GM21786 (cell line): ENCODE measurements around the gene FHIT.

ENCODE experiments used
- ATAC-seq: cut with Tn5 transposase; IDR thresholded peaks from one replicate; pipeline ENCODE4 v1.9.1; 2021; ENCODE audit not compliant: unreplicated experiment

Gene FHIT

DNA sequence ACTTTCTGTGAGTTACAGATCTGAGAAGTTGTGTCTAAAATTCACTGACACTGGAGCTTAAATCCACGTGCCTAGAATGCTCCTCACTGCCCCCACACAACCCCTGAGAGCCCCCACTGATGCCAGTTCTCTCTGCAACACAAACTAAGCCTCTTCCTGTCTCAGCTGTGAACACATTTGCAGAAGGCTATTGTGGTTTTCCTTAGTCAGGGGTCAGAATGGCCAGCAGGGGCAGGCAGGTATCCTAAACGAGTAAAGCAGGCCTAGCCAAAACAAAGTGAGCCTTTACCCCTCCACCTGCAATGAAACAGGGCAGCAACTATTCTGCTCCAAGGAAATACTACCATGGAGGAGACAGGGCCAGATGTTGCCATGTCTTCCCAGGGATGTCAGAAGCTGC lies 78.6 kb downstream of the FHIT start:
- peak; percentile 77 for ATAC-seq

DNA sequence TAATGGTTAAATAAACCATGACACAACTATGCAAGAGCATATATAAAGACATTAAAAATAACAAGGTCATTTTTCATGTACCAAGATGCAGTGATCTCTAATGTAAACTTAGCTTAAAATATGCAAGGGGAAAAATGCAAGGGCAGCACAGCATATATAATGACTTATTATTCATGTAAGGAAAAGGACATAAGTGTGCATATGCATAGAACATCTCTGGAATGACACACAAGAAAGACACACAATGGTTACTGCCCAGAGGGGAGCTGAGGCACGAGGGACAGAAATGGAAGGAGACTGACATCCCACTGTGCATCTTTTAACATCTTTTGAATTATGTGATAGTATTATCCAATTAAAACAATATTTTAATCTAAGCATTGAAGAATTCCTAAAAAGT lies 79.0 kb downstream of the FHIT start:
- no peak for ATAC-seq

DNA sequence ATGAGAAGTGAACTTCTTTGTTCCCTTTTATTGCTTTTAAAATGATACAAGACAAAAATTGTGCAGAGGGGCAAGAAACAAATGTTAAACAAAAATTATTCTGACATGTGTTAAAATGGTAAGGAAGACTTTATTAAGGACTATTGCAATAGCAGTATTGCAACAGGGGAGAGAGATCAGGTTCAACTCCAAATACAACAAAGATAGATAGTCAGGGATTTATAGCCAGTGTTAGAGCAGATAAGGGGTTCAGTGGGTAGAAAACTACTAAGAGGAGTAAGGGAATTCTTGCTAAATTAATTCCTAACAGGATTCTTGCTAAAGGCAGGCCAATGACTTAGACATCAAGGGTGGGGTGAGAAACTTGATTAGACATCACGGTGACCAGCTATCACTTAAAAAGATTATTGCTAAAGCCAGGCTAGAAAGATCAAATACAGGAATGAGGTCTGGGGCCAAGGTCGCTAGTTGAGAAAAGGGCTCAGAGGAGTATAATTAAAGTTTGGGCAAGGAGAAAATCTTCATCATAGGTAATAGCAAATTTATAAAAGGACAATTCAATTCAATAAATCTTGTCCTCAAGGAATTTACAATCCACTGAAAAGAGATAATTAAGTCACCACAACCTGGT lies 81.5 kb downstream of the FHIT start:
- no peak for ATAC-seq

DNA sequence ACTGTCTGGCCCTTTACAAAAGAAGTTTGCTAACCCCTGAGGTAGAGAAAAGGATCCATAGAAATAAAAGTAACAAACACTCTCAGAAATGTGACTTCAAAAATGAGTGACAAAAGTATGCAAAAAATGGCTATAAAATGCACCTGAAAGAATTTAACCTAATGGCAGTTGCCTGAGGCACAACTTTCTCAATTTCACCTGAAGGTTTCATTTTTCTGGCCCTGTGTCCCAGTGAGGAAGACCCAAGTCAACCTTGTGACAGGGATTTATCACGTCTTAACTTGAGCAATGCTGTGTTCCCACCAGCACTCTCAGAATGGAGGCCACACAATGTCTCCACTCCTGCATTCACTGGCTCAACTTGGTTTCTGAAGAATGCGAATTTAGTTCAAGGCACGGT lies 83.0 kb downstream of the FHIT start:
- ATAC-seq = no peak

- ATAC-seq = no peak
Observed at GRCh38 chr3:61162965-61163364, 88.3 kb downstream of the FHIT start.

- ATAC-seq = no peak
Observed at GRCh38 chr3:61158667-61159066, 92.6 kb downstream of the FHIT start.

- no peak for ATAC-seq
Observed at GRCh38 chr3:61158216-61158615, 93.0 kb downstream of the FHIT start.

DNA sequence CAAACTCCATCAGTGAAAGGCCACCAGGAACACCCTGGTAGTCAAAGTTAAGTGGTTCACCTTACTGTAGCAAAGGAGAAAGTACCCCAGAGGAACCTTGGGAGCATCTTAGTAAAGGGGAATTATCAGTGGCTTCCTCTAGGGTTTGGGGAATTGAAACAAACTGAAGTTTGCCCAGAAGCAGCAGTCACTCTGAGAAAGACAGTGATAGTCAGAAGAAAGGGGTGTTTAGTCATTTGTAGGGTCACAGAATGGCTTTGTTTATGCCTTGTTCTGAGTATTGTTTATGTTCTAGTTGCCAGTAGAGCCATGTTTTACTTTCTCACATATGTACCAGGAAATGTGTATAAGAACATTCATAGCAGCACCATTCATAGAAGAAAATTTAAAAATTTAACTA lies 93.8 kb downstream of the FHIT start:
- peak; percentile 67 for ATAC-seq

GRCh38 chr3:61155701-61156292 lies 95.5 kb downstream of the FHIT start:
- no peak for ATAC-seq

- ATAC-seq = no peak
Observed at GRCh38 chr3:61154457-61155198, 96.6 kb downstream of the FHIT start.

DNA sequence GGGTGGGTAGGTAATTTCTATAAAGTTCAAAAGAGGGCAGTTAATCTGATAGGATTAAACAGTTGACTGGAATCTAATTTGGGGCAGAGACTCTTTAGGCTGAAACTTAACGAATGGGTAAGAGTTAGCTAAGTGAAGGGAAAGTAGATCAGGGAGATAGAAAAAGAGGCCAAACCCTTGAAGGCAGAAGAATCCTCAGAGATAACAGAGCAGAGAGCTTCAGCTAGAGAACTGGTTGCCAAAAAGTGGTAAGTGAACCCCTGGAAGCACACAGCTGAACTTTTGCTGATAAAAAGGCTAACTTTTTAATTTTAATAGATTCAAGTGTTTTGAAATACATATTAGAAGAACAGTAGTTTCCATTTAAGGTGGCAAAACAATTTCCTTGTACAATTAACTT lies 99.2 kb downstream of the FHIT start:
- ATAC-seq = no peak

DNA sequence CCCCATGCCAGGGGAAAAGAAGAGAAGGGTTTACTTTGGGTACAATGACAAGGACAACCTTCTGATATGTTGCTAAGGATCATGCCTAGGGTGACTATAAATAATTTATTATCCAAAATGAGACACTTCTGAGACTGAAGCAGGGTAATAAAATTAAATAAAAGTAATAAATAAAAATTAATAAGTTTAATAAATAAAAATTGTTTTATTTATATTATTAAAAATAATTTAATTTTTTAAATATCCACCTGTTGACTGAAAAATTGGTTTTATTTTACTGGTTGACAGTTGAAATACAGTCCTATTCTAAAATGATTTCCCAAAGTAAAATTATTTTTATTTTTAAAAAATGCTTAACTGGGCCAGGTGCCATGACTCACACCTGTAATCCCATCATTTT lies 102.0 kb downstream of the FHIT start:
- ATAC-seq = no peak

DNA sequence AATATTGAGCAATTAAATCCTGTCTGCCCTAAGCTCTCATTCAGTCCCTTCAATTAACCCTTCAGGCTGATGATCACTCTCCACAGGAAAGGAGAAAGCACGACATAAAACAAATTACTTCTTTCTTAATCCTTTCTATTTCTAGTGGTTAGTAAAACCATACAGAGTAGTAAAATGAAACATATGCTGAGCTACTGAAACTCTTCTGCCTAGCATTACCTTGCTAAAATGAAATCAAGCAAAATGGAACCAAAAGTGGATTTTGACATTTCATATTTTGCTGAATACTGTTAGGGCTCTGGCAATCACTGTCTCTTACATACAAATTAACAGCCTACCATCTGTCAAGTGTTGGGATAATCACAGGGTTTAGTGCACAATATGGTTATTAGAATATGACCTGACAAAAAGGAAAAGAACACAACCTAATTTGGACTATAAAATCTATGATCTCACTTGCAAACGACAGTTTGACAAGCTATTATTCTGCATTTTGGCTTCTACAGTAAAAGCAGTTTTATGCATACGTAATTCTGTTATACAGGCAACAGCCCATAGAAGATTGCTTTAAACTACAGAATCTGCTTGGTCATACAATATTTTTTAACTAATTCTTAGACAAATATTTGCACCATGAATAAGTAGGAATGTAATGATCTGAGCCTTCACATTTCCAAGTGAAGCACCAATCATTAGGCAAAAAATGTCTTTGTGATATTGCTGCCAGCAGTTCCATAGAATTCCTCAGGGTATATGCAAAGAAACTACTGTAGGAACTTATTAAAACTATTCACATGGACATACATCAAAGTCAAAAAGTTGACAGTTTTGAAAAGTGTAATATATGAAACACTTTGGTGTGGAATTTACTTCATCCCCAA lies 105.0 kb downstream of the FHIT start:
- ATAC-seq = no peak

DNA sequence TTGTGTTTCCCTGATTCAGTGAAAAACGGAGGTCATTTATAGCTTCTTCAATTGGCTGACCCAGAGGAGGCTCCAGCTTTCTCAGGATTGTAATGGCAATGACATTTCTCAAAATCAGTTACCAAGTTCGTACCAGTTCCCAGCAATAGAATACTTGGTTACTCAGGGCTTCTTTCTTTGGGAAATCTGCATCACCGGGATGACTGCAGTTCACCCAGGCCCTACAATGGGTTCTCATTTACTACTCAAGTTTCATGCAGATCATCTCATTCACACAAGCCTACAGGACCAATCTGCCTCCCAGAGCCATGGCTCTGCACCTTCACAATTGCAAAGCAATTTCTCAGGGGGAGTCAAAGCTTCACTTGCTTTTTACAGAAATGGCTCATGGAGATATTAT lies 109.6 kb downstream of the FHIT start:
- ATAC-seq = no peak

- ATAC-seq = no peak
Observed at GRCh38 chr3:61141227-61141626, 110.0 kb downstream of the FHIT start.

GRCh38 chr3:61139686-61140085 lies 111.6 kb downstream of the FHIT start:
- ATAC-seq = no peak

DNA sequence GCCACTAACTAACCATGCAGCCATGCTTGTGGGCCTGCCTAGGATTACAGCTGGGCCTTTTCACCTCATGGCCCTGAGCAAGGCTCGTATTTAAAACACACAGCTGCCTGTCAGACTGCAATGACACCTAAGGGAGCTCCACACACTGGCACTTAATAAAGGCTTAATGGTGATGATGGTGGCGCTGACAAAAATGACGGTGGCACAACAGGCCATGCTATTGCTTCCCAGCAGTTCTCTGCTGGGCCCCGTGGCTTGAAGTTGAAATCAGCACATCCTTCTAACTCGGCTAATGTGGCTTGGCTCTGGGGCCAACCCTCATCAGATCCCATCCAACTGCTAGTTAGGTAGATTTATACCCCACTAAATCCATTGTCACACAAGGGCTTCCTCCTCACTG lies 112.9 kb downstream of the FHIT start:
- no peak for ATAC-seq

DNA sequence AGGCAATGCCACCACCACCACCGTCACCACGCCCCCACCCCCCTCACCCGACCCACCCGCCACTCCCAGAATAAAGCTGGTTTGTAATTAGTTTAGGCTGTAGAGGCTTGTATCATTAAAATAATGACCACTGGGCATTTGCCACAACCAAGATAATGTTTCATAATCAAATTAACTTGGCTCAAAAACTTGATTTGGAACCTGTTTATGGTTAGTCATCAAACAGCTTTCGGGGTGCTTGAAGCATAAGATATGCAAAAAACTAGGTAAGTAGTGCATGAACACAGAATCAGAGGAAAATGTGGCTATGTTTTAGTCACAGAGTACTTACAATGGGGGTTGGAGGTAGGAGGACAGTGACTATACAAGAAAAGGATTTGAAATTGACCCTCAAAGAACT lies 115.1 kb downstream of the FHIT start:
- no peak for ATAC-seq

DNA sequence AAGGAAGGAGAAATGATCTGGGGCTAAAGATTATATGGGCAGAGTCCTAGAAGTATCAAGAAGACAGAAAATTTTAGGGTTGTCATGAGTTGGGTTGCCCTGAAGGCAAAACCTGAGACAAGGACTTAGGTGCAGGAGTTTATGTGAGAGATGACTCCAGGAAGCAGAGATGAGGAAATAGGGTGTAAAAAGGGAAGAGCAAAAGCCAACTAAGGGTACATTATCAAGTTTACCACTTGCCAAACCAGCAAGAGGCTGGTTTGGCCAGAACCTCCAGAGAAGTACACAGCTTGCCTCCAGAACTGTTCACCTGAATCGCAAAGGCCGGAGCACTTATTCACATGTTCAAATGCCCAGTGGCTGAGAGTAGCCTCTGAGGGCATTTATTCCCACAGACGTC lies 116.7 kb downstream of the FHIT start:
- no peak for ATAC-seq

GRCh38 chr3:61132062-61132461 lies 119.2 kb downstream of the FHIT start:
- ATAC-seq = no peak

GRCh38 chr3:61118830-61119229 lies 132.4 kb downstream of the FHIT start:
- no peak for ATAC-seq
